H1 (cell line): ENCODE measurements around the gene COL6A2. TPM values are rescaled to one million over a fixed set of nuclear protein-coding genes. Genes with fewer than 3 reads are reported as not detected.

Experiments used
- CTCF ChIA-PET: fragments of 300-600 bp; sonication (Branson Sonifier 250); formaldehyde crosslinking; loops from one replicate; lab custom pipeline; 2021; ENCODE audit not compliant: partially characterized antibody; lab: Charles Lee
- POLR2A ChIA-PET: fragments of 300-600 bp; sonication (Branson Sonifier 250); formaldehyde crosslinking; loops from one replicate; lab custom pipeline; 2021; ENCODE audit warnings: inconsistent platforms; ENCODE audit not compliant: partially characterized antibody; lab: Charles Lee
- DNase-seq, 2 experiments: peaks; one replicate each; pipeline versions ENCODE4 v3.0.0 to v3.0.0-alpha.2; 2010 to 2022; ENCODE audit warnings: low spot score in 2 of 2, low read depth in 1 of 2, mixed read lengths in 1 of 2
- FAIRE-seq: peaks from 2 replicates; lab custom pipeline; 2011; peaks lifted over from hg19 to GRCh38; lab: Jason Lieb, UNC
- H2AFZ ChIP-seq: 2 replicates; pipeline ENCODE4 v1.8.1; 2012; ENCODE audit warnings: low read length, inconsistent platforms
- H2AK5ac ChIP-seq: 2 replicates; pipeline ENCODE4 v1.6.1; 2013; ENCODE audit warnings: low read depth, low read length
- H2BK120ac ChIP-seq: replicated peaks from 2 replicates; pipeline ENCODE3; 2013; ENCODE audit warnings: low read depth, low read length, inconsistent platforms
- H2BK12ac ChIP-seq: 2 replicates; pipeline ENCODE4 v1.6.1; 2013; ENCODE audit warnings: low read depth, low read length
- H2BK15ac ChIP-seq: 2 replicates; pipeline ENCODE4 v1.6.1; 2013; ENCODE audit warnings: low read length
- H2BK20ac ChIP-seq: 2 replicates; pipeline ENCODE4 v1.6.1; 2013; ENCODE audit warnings: low read length
- H2BK5ac ChIP-seq: 2 replicates; pipeline ENCODE4 v1.6.1; 2013; ENCODE audit warnings: low read depth, low read length
- H3K14ac ChIP-seq: 2 replicates; pipeline ENCODE4 v1.6.1; 2013; ENCODE audit warnings: inconsistent platforms; ENCODE audit not compliant: insufficient read length
- H3K18ac ChIP-seq: 2 replicates; pipeline ENCODE4 v1.6.1; 2013; ENCODE audit warnings: low read length; ENCODE audit errors: extremely low read depth
- H3K23ac ChIP-seq: 2 replicates; pipeline ENCODE4 v1.6.1; 2013; ENCODE audit warnings: inconsistent platforms; ENCODE audit not compliant: insufficient read length
- H3K23me2 ChIP-seq: 2 replicates; pipeline ENCODE4 v1.6.1; 2013; ENCODE audit warnings: low read depth, low read length
- H3K27ac ChIP-seq: 2 replicates; pipeline ENCODE4 v1.6.1; 2011; ENCODE audit warnings: low read depth, low read length, inconsistent platforms
- H3K27me3 ChIP-seq, 4 experiments: replicated peaks in 1 of 4; 1 replicate in 1 of 4; 2 replicates in 3 of 4; pipeline versions ENCODE4 v1.6.1 to v1.8.1; 2011 to 2013; ENCODE audit warnings: low read length in 3 of 4, mild to moderate bottlenecking in 3 of 4, inconsistent platforms in 2 of 4, mixed read lengths in 2 of 4, moderate library complexity in 1 of 4; ENCODE audit not compliant: control insufficient read depth in 3 of 4, insufficient read depth in 3 of 4; ENCODE audit errors: extremely low read depth in 1 of 4
- H3K36me3 ChIP-seq, 4 experiments: 2 replicates each; pipeline versions ENCODE4 v1.6.1 to v1.8.1; 2011 to 2013; ENCODE audit warnings: mild to moderate bottlenecking in 4 of 4, low read length in 3 of 4, moderate library complexity in 2 of 4, control low read depth in 1 of 4, inconsistent platforms in 1 of 4; ENCODE audit not compliant: insufficient read depth in 4 of 4, control insufficient read depth in 2 of 4
- H3K4ac ChIP-seq: replicated peaks from 2 replicates; pipeline ENCODE3; 2013; ENCODE audit warnings: low read length, low read depth, mixed read lengths, inconsistent platforms; ENCODE audit not compliant: insufficient read length
- H3K4me1 ChIP-seq, 4 experiments: replicated peaks in 1 of 4; 1 replicate in 1 of 4; 2 replicates in 3 of 4; pipeline versions ENCODE4 v1.6.1 to v1.8.1; 2011 to 2013; ENCODE audit warnings: low read length in 3 of 4, inconsistent platforms in 2 of 4, mixed read lengths in 1 of 4; ENCODE audit not compliant: insufficient read depth in 4 of 4, control insufficient read depth in 3 of 4
- H3K4me2 ChIP-seq, 2 experiments: 2 replicates each; pipeline versions ENCODE4 v1.6.1 to v1.8.1; 2011 to 2013; ENCODE audit warnings: low read depth in 2 of 2, low read length in 2 of 2, control low read depth in 1 of 2, inconsistent platforms in 1 of 2, mild to moderate bottlenecking in 1 of 2; ENCODE audit not compliant: insufficient read depth in 1 of 2
- H3K4me3 ChIP-seq, 4 experiments: fragments of 200-600, 300-600 bp in 1 of 4; sonication (generic), shearing (Covaris generic), sonication (Bioruptor Twin) in 1 of 4; 2 replicates each; pipeline versions ENCODE4 v1.5.1 to v1.8.1; 2011 to 2016; ENCODE audit warnings: low read length in 4 of 4, low read depth in 3 of 4, control low read depth in 2 of 4, inconsistent platforms in 2 of 4, mild to moderate bottlenecking in 2 of 4, mixed read lengths in 1 of 4, moderate library complexity in 1 of 4; ENCODE audit not compliant: insufficient read depth in 2 of 4; ENCODE audit errors: extremely low read depth in 1 of 4
- H3K56ac ChIP-seq: replicated peaks from 2 replicates; pipeline ENCODE3; 2013; ENCODE audit warnings: low read depth, mild to moderate bottlenecking, mixed read lengths, low read length, inconsistent platforms; ENCODE audit not compliant: insufficient read length
- H3K79me1 ChIP-seq: 2 replicates; pipeline ENCODE4 v1.6.1; 2013; ENCODE audit warnings: low read depth, low read length, control low read depth
- H3K79me2 ChIP-seq, 2 experiments: 2 replicates each; pipeline versions ENCODE4 v1.6.1 to v1.8.1; 2012 to 2013; ENCODE audit warnings: low read length in 2 of 2, mild to moderate bottlenecking in 2 of 2, inconsistent platforms in 1 of 2; ENCODE audit not compliant: insufficient read depth in 2 of 2, control insufficient read depth in 1 of 2
- H3K9ac ChIP-seq, 4 experiments: replicated peaks in 1 of 4; 1 replicate in 1 of 4; 2 replicates in 3 of 4; pipeline versions ENCODE4 v1.6.1 to v1.8.1; 2011 to 2013; ENCODE audit warnings: low read depth in 3 of 4, low read length in 3 of 4, control low read depth in 2 of 4, mild to moderate bottlenecking in 2 of 4, moderate library complexity in 2 of 4, inconsistent platforms in 1 of 4; ENCODE audit errors: extremely low read depth in 1 of 4
- H3K9me3 ChIP-seq, 2 experiments: 2 replicates each; pipeline versions ENCODE4 v1.6.1 to v1.8.1; 2012 to 2013; ENCODE audit warnings: mild to moderate bottlenecking in 2 of 2, moderate library complexity in 2 of 2, control low read depth in 1 of 2, inconsistent platforms in 1 of 2, low read depth in 1 of 2, low read length in 1 of 2, mixed read lengths in 1 of 2; ENCODE audit not compliant: insufficient read depth in 2 of 2
- H4K20me1 ChIP-seq, 2 experiments: replicated peaks in 1 of 2; 2 replicates each; pipeline versions ENCODE3 to v1.8.1; 2011 to 2013; ENCODE audit warnings: inconsistent platforms in 2 of 2, low read length in 2 of 2, mild to moderate bottlenecking in 1 of 2; ENCODE audit not compliant: insufficient read depth in 2 of 2, control insufficient read depth in 1 of 2
- H4K5ac ChIP-seq: 2 replicates; pipeline ENCODE4 v1.6.1; 2013; ENCODE audit warnings: low read length, low read depth, mixed read lengths, inconsistent platforms; ENCODE audit not compliant: insufficient read length
- H4K8ac ChIP-seq: 2 replicates; pipeline ENCODE4 v1.8.0; 2013; ENCODE audit warnings: mild to moderate bottlenecking, moderate library complexity, low read length, inconsistent platforms; ENCODE audit not compliant: insufficient read depth; ENCODE audit errors: extremely low read depth
- H4K91ac ChIP-seq: replicated peaks from 2 replicates; pipeline ENCODE3; 2013; ENCODE audit warnings: low read length, mixed read lengths, inconsistent platforms; ENCODE audit not compliant: insufficient read length
- RNF2 ChIP-seq: fragments of 200-900, 300-1000 bp; sonication (generic); IDR thresholded peaks from 2 replicates; pipeline ENCODE4 v1.7.1; 2016; ENCODE audit warnings: borderline replicate concordance, low read depth, mild to moderate bottlenecking, antibody characterized with exemption, low read length; ENCODE audit not compliant: poor library complexity, severe bottlenecking; ENCODE audit errors: missing control alignments
- SAP30 ChIP-seq: fragments of 300-600 bp; sonication (generic); IDR thresholded peaks from 2 replicates; pipeline ENCODE4 v1.7.1; 2012; ENCODE audit warnings: low read length, moderate library complexity, mild to moderate bottlenecking, inconsistent platforms; ENCODE audit not compliant: insufficient read depth, insufficient replicate concordance
- WGBS, 2 experiments: shearing (Covaris generic) in 1 of 2; methylation state at CpG; one replicate each; pipeline versions ENCODE4 v1.1.6 to v1.1.7; 2013 to 2015; ENCODE audit warnings: low lambda C conversion rate in 2 of 2, mixed read lengths in 2 of 2, inconsistent platforms in 1 of 2, low coverage in 1 of 2, missing lambda C conversion rate in 1 of 2; ENCODE audit not compliant: insufficient replicate concordance in 2 of 2, insufficient coverage in 1 of 2, insufficient read length in 1 of 2; ENCODE audit errors: extremely low coverage in 1 of 2, missing lambda C conversion rate in 1 of 2; 5-methylcytosine and 5-hydroxymethylcytosine counted together
- polyA plus RNA-seq, 7 experiments: library from polyadenylated mRNA; depleted of rRNA in 3 of 7; stranded (reverse) in 5 of 7; unstranded in 2 of 7; fragments of >200 nt in 5 of 7; fragments of 200-250 nt in 2 of 7; gene quantifications; 1 replicate in 5 of 7; 2 replicates in 1 of 7; 4 replicates in 1 of 7; pipeline versions ENCODE4 v1.2.1 to v1.2.3, GENCODE V29; 2011 to 2013; ENCODE audit warnings: missing spikeins in 2 of 7, mixed read lengths in 2 of 7
- total RNA-seq: library from RNA; stranded (reverse); fragmentation: NEBNext Ultra II Directional; extraction: Animal tissue kit (Norgen Biotek cat#: 25700); gene quantifications from 2 replicates; pipeline ENCODE4 v1.2.1, GENCODE V29; 2021

COL6A2 gene
- total and polyA plus RNA-seq, 2 of the 8 experiments (the other 6 are each of a cell fraction or from before 2014, with no cell fraction given): 60.1 to 62.7 TPM

- H3K14ac ChIP-seq: no peak overlapping the region
- H3K4me2 ChIP-seq: no peak overlapping the region
- no peak overlapping the region for H3K9ac ChIP-seq
- H3K9me3 ChIP-seq: no peaks in the 10 kb centered on the region
- WGBS, 2 experiments: 91% methylated on average over 12 of the region's 12 CpGs; no CpG with 5 or more reads in 1 of the 2 experiments
- H3K79me2 ChIP-seq: no peaks in the 10 kb centered on the region
- H2BK5ac ChIP-seq: no peak overlapping the region
- no peak overlapping the region for H2AK5ac ChIP-seq
- no peak overlapping the region for H4K91ac ChIP-seq
- peaks cover 0 to 12% of the 10 kb centered on the region in 2 experiments for H4K20me1 ChIP-seq
- H2BK20ac ChIP-seq: no peak overlapping the region
- DNase-seq (no peak), FAIRE-seq (no peak)
- ChIA-PET POLR2A (interaction anchor here (0.6 to 1.0 kb wide), 3 partner anchors 15 to 156 kb away, joined by 3 read pairs; no protein-coding TSS in a partner anchor), CTCF (interaction anchor here (0.6 to 1.1 kb wide), 2 partner anchors 12 to 21 kb away, joined by 4 read pairs; no protein-coding TSS in a partner anchor)
- H3K56ac ChIP-seq: no peak overlapping the region
- H3K36me3 ChIP-seq: peaks cover 0 to 28% (median 2%) of the 10 kb centered on the region in 4 experiments; a peak in 2 of 8 replicates
- H2BK120ac ChIP-seq: no peak overlapping the region
- H4K8ac ChIP-seq: no peak overlapping the region
- no peak overlapping the region for H4K5ac ChIP-seq
- H3K79me1 ChIP-seq: no peaks in the 10 kb centered on the region
- H2BK12ac ChIP-seq: no peak overlapping the region
- H3K27ac ChIP-seq: no peak overlapping the region
- H3K27me3 ChIP-seq: no peaks in the 10 kb centered on the region
- TF ChIP-seq RNF2 (no peak), SAP30 (no peak)
- H3K4ac ChIP-seq: no peak overlapping the region
- H3K18ac ChIP-seq: no peak overlapping the region
- H3K4me3 ChIP-seq: no peak overlapping the region
- H2BK15ac ChIP-seq: no peak overlapping the region
- no peak overlapping the region for H3K23ac ChIP-seq
- H3K4me1 ChIP-seq: no peaks in the 10 kb centered on the region
- peaks cover 7% of the 10 kb centered on the region; the same call in 1 of the 2 replicates for H3K23me2 ChIP-seq
- no peak overlapping the region for H2AFZ ChIP-seq
Observed at GRCh38 chr21:46122237-46122671, 24.3 kb downstream of the COL6A2 start.
